Measurements from ENCODE around the gene ERAP2.

DNA sequence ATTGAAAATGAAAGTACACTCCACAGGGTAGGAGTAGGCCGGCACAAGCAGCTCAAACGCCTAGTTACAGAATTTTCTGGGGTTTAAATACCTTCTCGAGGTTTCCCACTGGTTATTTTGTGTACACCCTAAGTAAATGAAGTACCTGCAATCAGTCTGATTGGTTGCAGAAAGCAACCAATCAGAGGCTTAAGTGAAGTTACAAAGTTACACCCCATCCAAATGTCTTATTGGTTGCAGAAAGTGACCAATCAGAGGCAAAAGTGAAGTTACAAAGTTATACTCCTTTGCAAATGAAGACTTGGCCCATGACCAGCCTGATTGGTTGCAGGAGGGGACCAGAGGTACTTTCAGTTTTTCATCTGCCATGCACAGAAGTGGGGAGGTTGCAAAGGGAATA lies 33.2 kb upstream of the ERAP2 start:
- TF ChIP-seq, protein P1, sequence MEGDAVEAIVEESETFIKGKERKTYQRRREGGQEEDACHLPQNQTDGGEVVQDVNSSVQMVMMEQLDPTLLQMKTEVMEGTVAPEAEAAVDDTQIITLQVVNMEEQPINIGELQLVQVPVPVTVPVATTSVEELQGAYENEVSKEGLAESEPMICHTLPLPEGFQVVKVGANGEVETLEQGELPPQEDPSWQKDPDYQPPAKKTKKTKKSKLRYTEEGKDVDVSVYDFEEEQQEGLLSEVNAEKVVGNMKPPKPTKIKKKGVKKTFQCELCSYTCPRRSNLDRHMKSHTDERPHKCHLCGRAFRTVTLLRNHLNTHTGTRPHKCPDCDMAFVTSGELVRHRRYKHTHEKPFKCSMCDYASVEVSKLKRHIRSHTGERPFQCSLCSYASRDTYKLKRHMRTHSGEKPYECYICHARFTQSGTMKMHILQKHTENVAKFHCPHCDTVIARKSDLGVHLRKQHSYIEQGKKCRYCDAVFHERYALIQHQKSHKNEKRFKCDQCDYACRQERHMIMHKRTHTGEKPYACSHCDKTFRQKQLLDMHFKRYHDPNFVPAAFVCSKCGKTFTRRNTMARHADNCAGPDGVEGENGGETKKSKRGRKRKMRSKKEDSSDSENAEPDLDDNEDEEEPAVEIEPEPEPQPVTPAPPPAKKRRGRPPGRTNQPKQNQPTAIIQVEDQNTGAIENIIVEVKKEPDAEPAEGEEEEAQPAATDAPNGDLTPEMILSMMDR (conservative IDR thresholded peaks at IDR 0.05) = no peak
- no peak for TF ChIP-seq ZFX (IDR thresholded peaks at IDR 0.05)
